H1 (cell line): ENCODE data around the gene TCF19. TPM values are rescaled to one million over a fixed set of nuclear protein-coding genes. Genes with fewer than 3 reads are reported as not detected.

Experiments used
- CTCF ChIA-PET: fragments of 300-600 bp; sonication (Branson Sonifier 250); formaldehyde crosslinking; loops from one replicate; lab custom pipeline; 2021; ENCODE audit not compliant: partially characterized antibody; lab: Charles Lee
- POLR2A ChIA-PET: fragments of 300-600 bp; sonication (Branson Sonifier 250); formaldehyde crosslinking; loops from one replicate; lab custom pipeline; 2021; ENCODE audit warnings: inconsistent platforms; ENCODE audit not compliant: partially characterized antibody; lab: Charles Lee
- DNase-seq, 2 experiments: peaks; one replicate each; pipeline versions ENCODE4 v3.0.0 to v3.0.0-alpha.2; 2010 to 2022; ENCODE audit warnings: low spot score in 2 of 2, low read depth in 1 of 2, mixed read lengths in 1 of 2
- FAIRE-seq: peaks from 2 replicates; lab custom pipeline; 2011; peaks lifted over from hg19 to GRCh38; lab: Jason Lieb, UNC
- H2AFZ ChIP-seq: 2 replicates; pipeline ENCODE4 v1.8.1; 2012; ENCODE audit warnings: low read length, inconsistent platforms
- H2AK5ac ChIP-seq: 2 replicates; pipeline ENCODE4 v1.6.1; 2013; ENCODE audit warnings: low read depth, low read length
- H2BK120ac ChIP-seq: replicated peaks from 2 replicates; pipeline ENCODE3; 2013; ENCODE audit warnings: low read depth, low read length, inconsistent platforms
- H2BK12ac ChIP-seq: 2 replicates; pipeline ENCODE4 v1.6.1; 2013; ENCODE audit warnings: low read depth, low read length
- H2BK15ac ChIP-seq: 2 replicates; pipeline ENCODE4 v1.6.1; 2013; ENCODE audit warnings: low read length
- H2BK20ac ChIP-seq: 2 replicates; pipeline ENCODE4 v1.6.1; 2013; ENCODE audit warnings: low read length
- H2BK5ac ChIP-seq: 2 replicates; pipeline ENCODE4 v1.6.1; 2013; ENCODE audit warnings: low read depth, low read length
- H3K14ac ChIP-seq: 2 replicates; pipeline ENCODE4 v1.6.1; 2013; ENCODE audit warnings: inconsistent platforms; ENCODE audit not compliant: insufficient read length
- H3K18ac ChIP-seq: 2 replicates; pipeline ENCODE4 v1.6.1; 2013; ENCODE audit warnings: low read length; ENCODE audit errors: extremely low read depth
- H3K23ac ChIP-seq: 2 replicates; pipeline ENCODE4 v1.6.1; 2013; ENCODE audit warnings: inconsistent platforms; ENCODE audit not compliant: insufficient read length
- H3K23me2 ChIP-seq: 2 replicates; pipeline ENCODE4 v1.6.1; 2013; ENCODE audit warnings: low read depth, low read length
- H3K27ac ChIP-seq: 2 replicates; pipeline ENCODE4 v1.6.1; 2011; ENCODE audit warnings: low read depth, low read length, inconsistent platforms
- H3K27me3 ChIP-seq, 4 experiments: replicated peaks in 1 of 4; 1 replicate in 1 of 4; 2 replicates in 3 of 4; pipeline versions ENCODE4 v1.6.1 to v1.8.1; 2011 to 2013; ENCODE audit warnings: low read length in 3 of 4, mild to moderate bottlenecking in 3 of 4, inconsistent platforms in 2 of 4, mixed read lengths in 2 of 4, moderate library complexity in 1 of 4; ENCODE audit not compliant: control insufficient read depth in 3 of 4, insufficient read depth in 3 of 4; ENCODE audit errors: extremely low read depth in 1 of 4
- H3K36me3 ChIP-seq, 4 experiments: 2 replicates each; pipeline versions ENCODE4 v1.6.1 to v1.8.1; 2011 to 2013; ENCODE audit warnings: mild to moderate bottlenecking in 4 of 4, low read length in 3 of 4, moderate library complexity in 2 of 4, control low read depth in 1 of 4, inconsistent platforms in 1 of 4; ENCODE audit not compliant: insufficient read depth in 4 of 4, control insufficient read depth in 2 of 4
- H3K4ac ChIP-seq: replicated peaks from 2 replicates; pipeline ENCODE3; 2013; ENCODE audit warnings: low read length, low read depth, mixed read lengths, inconsistent platforms; ENCODE audit not compliant: insufficient read length
- H3K4me1 ChIP-seq, 4 experiments: replicated peaks in 1 of 4; 1 replicate in 1 of 4; 2 replicates in 3 of 4; pipeline versions ENCODE4 v1.6.1 to v1.8.1; 2011 to 2013; ENCODE audit warnings: low read length in 3 of 4, inconsistent platforms in 2 of 4, mixed read lengths in 1 of 4; ENCODE audit not compliant: insufficient read depth in 4 of 4, control insufficient read depth in 3 of 4
- H3K4me2 ChIP-seq, 2 experiments: 2 replicates each; pipeline versions ENCODE4 v1.6.1 to v1.8.1; 2011 to 2013; ENCODE audit warnings: low read depth in 2 of 2, low read length in 2 of 2, control low read depth in 1 of 2, inconsistent platforms in 1 of 2, mild to moderate bottlenecking in 1 of 2; ENCODE audit not compliant: insufficient read depth in 1 of 2
- H3K4me3 ChIP-seq, 4 experiments: fragments of 200-600, 300-600 bp in 1 of 4; sonication (generic), shearing (Covaris generic), sonication (Bioruptor Twin) in 1 of 4; 2 replicates each; pipeline versions ENCODE4 v1.5.1 to v1.8.1; 2011 to 2016; ENCODE audit warnings: low read length in 4 of 4, low read depth in 3 of 4, control low read depth in 2 of 4, inconsistent platforms in 2 of 4, mild to moderate bottlenecking in 2 of 4, mixed read lengths in 1 of 4, moderate library complexity in 1 of 4; ENCODE audit not compliant: insufficient read depth in 2 of 4; ENCODE audit errors: extremely low read depth in 1 of 4
- H3K56ac ChIP-seq: replicated peaks from 2 replicates; pipeline ENCODE3; 2013; ENCODE audit warnings: low read depth, mild to moderate bottlenecking, mixed read lengths, low read length, inconsistent platforms; ENCODE audit not compliant: insufficient read length
- H3K79me1 ChIP-seq: 2 replicates; pipeline ENCODE4 v1.6.1; 2013; ENCODE audit warnings: low read depth, low read length, control low read depth
- H3K79me2 ChIP-seq, 2 experiments: 2 replicates each; pipeline versions ENCODE4 v1.6.1 to v1.8.1; 2012 to 2013; ENCODE audit warnings: low read length in 2 of 2, mild to moderate bottlenecking in 2 of 2, inconsistent platforms in 1 of 2; ENCODE audit not compliant: insufficient read depth in 2 of 2, control insufficient read depth in 1 of 2
- H3K9ac ChIP-seq, 4 experiments: replicated peaks in 1 of 4; 1 replicate in 1 of 4; 2 replicates in 3 of 4; pipeline versions ENCODE4 v1.6.1 to v1.8.1; 2011 to 2013; ENCODE audit warnings: low read depth in 3 of 4, low read length in 3 of 4, control low read depth in 2 of 4, mild to moderate bottlenecking in 2 of 4, moderate library complexity in 2 of 4, inconsistent platforms in 1 of 4; ENCODE audit errors: extremely low read depth in 1 of 4
- H3K9me3 ChIP-seq, 2 experiments: 2 replicates each; pipeline versions ENCODE4 v1.6.1 to v1.8.1; 2012 to 2013; ENCODE audit warnings: mild to moderate bottlenecking in 2 of 2, moderate library complexity in 2 of 2, control low read depth in 1 of 2, inconsistent platforms in 1 of 2, low read depth in 1 of 2, low read length in 1 of 2, mixed read lengths in 1 of 2; ENCODE audit not compliant: insufficient read depth in 2 of 2
- H4K20me1 ChIP-seq, 2 experiments: replicated peaks in 1 of 2; 2 replicates each; pipeline versions ENCODE3 to v1.8.1; 2011 to 2013; ENCODE audit warnings: inconsistent platforms in 2 of 2, low read length in 2 of 2, mild to moderate bottlenecking in 1 of 2; ENCODE audit not compliant: insufficient read depth in 2 of 2, control insufficient read depth in 1 of 2
- H4K5ac ChIP-seq: 2 replicates; pipeline ENCODE4 v1.6.1; 2013; ENCODE audit warnings: low read length, low read depth, mixed read lengths, inconsistent platforms; ENCODE audit not compliant: insufficient read length
- H4K8ac ChIP-seq: 2 replicates; pipeline ENCODE4 v1.8.0; 2013; ENCODE audit warnings: mild to moderate bottlenecking, moderate library complexity, low read length, inconsistent platforms; ENCODE audit not compliant: insufficient read depth; ENCODE audit errors: extremely low read depth
- H4K91ac ChIP-seq: replicated peaks from 2 replicates; pipeline ENCODE3; 2013; ENCODE audit warnings: low read length, mixed read lengths, inconsistent platforms; ENCODE audit not compliant: insufficient read length
- ATF3 ChIP-seq: IDR thresholded peaks from 2 replicates; pipeline ENCODE4 v1.6.1; 2011; ENCODE audit warnings: low read depth, mild to moderate bottlenecking, low read length; ENCODE audit not compliant: insufficient read depth
- CTCF ChIP-seq, 3 experiments: IDR thresholded peaks; 1 replicate in 2 of 3; 2 replicates in 1 of 3; pipeline versions ENCODE4 v1.5.1 to v1.6.1; 2011; ENCODE audit warnings: low read length in 3 of 3, mild to moderate bottlenecking in 3 of 3, inconsistent platforms in 2 of 3, low read depth in 1 of 3, moderate library complexity in 1 of 3; ENCODE audit not compliant: insufficient read depth in 1 of 3; ENCODE audit errors: control extremely low read depth in 1 of 3
- FOSL1 ChIP-seq: IDR thresholded peaks from 2 replicates; pipeline ENCODE4 v1.6.1; 2011; ENCODE audit warnings: mild to moderate bottlenecking, low read depth, low read length, moderate library complexity; ENCODE audit not compliant: insufficient read depth
- MAX ChIP-seq: IDR thresholded peaks from 2 replicates; pipeline ENCODE4 v1.6.1; 2012; ENCODE audit warnings: inconsistent platforms
- RNF2 ChIP-seq: fragments of 200-900, 300-1000 bp; sonication (generic); IDR thresholded peaks from 2 replicates; pipeline ENCODE4 v1.7.1; 2016; ENCODE audit warnings: borderline replicate concordance, low read depth, mild to moderate bottlenecking, antibody characterized with exemption, low read length; ENCODE audit not compliant: poor library complexity, severe bottlenecking; ENCODE audit errors: missing control alignments
- WGBS, 2 experiments: shearing (Covaris generic) in 1 of 2; methylation state at CpG; one replicate each; pipeline versions ENCODE4 v1.1.6 to v1.1.7; 2013 to 2015; ENCODE audit warnings: low lambda C conversion rate in 2 of 2, mixed read lengths in 2 of 2, inconsistent platforms in 1 of 2, low coverage in 1 of 2, missing lambda C conversion rate in 1 of 2; ENCODE audit not compliant: insufficient replicate concordance in 2 of 2, insufficient coverage in 1 of 2, insufficient read length in 1 of 2; ENCODE audit errors: extremely low coverage in 1 of 2, missing lambda C conversion rate in 1 of 2; 5-methylcytosine and 5-hydroxymethylcytosine counted together
- polyA plus RNA-seq, 7 experiments: library from polyadenylated mRNA; depleted of rRNA in 3 of 7; stranded (reverse) in 5 of 7; unstranded in 2 of 7; fragments of >200 nt in 5 of 7; fragments of 200-250 nt in 2 of 7; gene quantifications; 1 replicate in 5 of 7; 2 replicates in 1 of 7; 4 replicates in 1 of 7; pipeline versions ENCODE4 v1.2.1 to v1.2.3, GENCODE V29; 2011 to 2013; ENCODE audit warnings: missing spikeins in 2 of 7, mixed read lengths in 2 of 7
- total RNA-seq: library from RNA; stranded (reverse); fragmentation: NEBNext Ultra II Directional; extraction: Animal tissue kit (Norgen Biotek cat#: 25700); gene quantifications from 2 replicates; pipeline ENCODE4 v1.2.1, GENCODE V29; 2021

TCF19 gene
- total and polyA plus RNA-seq, 2 of the 8 experiments (the other 6 are each of a cell fraction or from before 2014, with no cell fraction given), result 7.2 to 11.0 TPM

GRCh38 chr6:31171931-31172905, 13.8 kb downstream of the TCF19 start:
- Histone ChIP-seq H3K79me1 (peaks cover 6% of the 10 kb centered on the region), H3K14ac (no peak overlapping the region), H3K4me3 (peak overlapping the region; percentile 44 to 62 (median 55)), H3K4me2 (peak overlapping the region; percentile 83 to 89), H2AFZ (no peak overlapping the region), H3K9ac (peak overlapping the region; percentile 55 to 83 (median 70)), H3K4me1 (peaks cover 22 to 41% (median 32%) of the 10 kb centered on the region in 4 experiments), H3K18ac (peak overlapping the region; percentile 76), H3K79me2 (peaks cover 23 to 68% of the 10 kb centered on the region in 2 experiments), H2AK5ac (peak overlapping the region; percentile 76; the same call in 1 of the 2 replicates), H3K27me3 (no peaks in the 10 kb centered on the region), H3K23me2 (peaks cover 13% of the 10 kb centered on the region), H4K20me1 (peaks cover 7 to 11% of the 10 kb centered on the region in 2 experiments), H3K4ac (peak overlapping the region; percentile 79), H2BK15ac (peak overlapping the region; percentile 9; the same call in 1 of the 2 replicates), H3K56ac (peak overlapping the region; percentile 92), H2BK12ac (peak overlapping the region; percentile 95), H2BK5ac (peak overlapping the region; percentile 100), H3K23ac (no peak overlapping the region), H3K9me3 (no peaks in the 10 kb centered on the region), H4K5ac (peak overlapping the region; percentile 41), H2BK20ac (peak overlapping the region; percentile 99), H2BK120ac (peak overlapping the region; percentile 74), H4K91ac (peak overlapping the region; percentile 96), H3K36me3 (no peaks in the 10 kb centered on the region), H3K27ac (peak overlapping the region; percentile 92), H4K8ac (peak overlapping the region; percentile 63)
- 1% methylated on average over 15 of the region's 16 CpGs; no CpG with 5 or more reads in 1 of the 2 experiments for WGBS, 2 experiments
- ChIA-PET CTCF (interaction anchor here (0.7 to 5.9 kb wide), 13 partner anchors 11 to 194 kb away, joined by 3 to 36 read pairs (median 6); partner anchors contain the start of genes PSORS1C1, PSORS1C2 and TCF19), POLR2A (interaction anchor here (0.6 to 68.5 kb wide), 25 partner anchors 4 to 706 kb away, joined by 3 to 2251 read pairs (median 4); partner anchors contain the start of genes CCHCR1, CDSN, DDR1 and FLOT1)
- DNase-seq (peak; percentile 95 to 98), FAIRE-seq (peak; percentile 52)
- TF ChIP-seq MAX (no peak), FOSL1 (no peak), RNF2 (no peak), ATF3 (no peak), CTCF (IDR thresholded peaks at IDR 0.05; ENCODE audit: control extremely low read depth in 1 of 3, insufficient read depth in 1 of 3, low read depth in 1 of 3, low read length in 3 of 3) (0 out of 4 replicates have a peak, but pooled peaks of 1 of the 3 experiments have one; percentile 9)
